GM06990 (cell line): ENCODE data around the gene NETO2.

Source experiments
- DNase-seq: peaks from one replicate; pipeline ENCODE4 v3.0.0-alpha.2; 2011; ENCODE audit not compliant: insufficient read length; ENCODE audit errors: extremely low read depth
- H3K27me3 ChIP-seq: replicated peaks from 2 replicates; pipeline ENCODE4 v1.6.0; 2011; ENCODE audit warnings: low read length; ENCODE audit not compliant: control insufficient read depth, insufficient read depth
- H3K36me3 ChIP-seq: 2 replicates; pipeline ENCODE4 v1.5.1; 2011; ENCODE audit warnings: low read length; ENCODE audit not compliant: control insufficient read depth, insufficient read depth
- H3K4me3 ChIP-seq: replicated peaks from 2 replicates; pipeline ENCODE4 v1.5.1; 2011; ENCODE audit warnings: low read depth, mild to moderate bottlenecking, control low read depth, low read length
- TF ChIP-seq, protein P1 (sequence below): IDR thresholded peaks from 2 replicates; pipeline ENCODE4 v1.5.1; 2011; ENCODE audit warnings: low read length, control low read depth, mild to moderate bottlenecking, inconsistent platforms; ENCODE audit not compliant: insufficient read depth, poor library complexity, severe bottlenecking

NETO2 gene

DNA sequence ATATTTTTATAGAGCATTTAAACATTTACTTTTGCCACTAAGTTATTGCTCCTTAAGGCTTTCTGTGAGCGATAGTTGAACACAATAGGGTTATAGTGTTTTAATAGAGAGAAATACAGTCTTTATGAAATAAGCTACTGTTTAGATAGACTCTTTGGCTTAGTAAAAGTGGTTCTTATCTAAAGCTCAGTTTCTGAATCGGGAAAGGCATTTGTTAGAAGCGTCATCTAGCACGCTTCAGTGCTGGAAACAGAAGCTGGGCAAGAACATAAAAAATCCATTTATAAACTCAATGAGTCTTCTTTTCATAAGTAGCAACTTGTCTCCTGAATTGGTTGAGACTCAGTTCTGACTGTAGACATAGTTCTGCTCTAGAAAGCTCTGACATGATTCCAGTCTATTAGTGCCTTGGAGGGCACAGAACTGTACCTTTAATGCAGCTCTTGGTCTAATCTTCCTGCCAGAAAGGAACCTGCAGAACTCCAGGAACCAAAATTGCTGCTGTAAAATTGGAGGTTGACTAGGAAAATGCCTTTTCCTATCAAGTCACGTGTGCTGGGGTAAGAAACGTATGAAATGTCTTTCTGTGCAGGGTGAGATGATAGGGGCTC is 114.9 kb downstream of the NETO2 start:
- Histone ChIP-seq H3K27me3 (no peaks in the 10 kb centered on the region), H3K36me3 (no peaks in the 10 kb centered on the region), H3K4me3 (no peak overlapping the region)
- TF ChIP-seq, protein P1, sequence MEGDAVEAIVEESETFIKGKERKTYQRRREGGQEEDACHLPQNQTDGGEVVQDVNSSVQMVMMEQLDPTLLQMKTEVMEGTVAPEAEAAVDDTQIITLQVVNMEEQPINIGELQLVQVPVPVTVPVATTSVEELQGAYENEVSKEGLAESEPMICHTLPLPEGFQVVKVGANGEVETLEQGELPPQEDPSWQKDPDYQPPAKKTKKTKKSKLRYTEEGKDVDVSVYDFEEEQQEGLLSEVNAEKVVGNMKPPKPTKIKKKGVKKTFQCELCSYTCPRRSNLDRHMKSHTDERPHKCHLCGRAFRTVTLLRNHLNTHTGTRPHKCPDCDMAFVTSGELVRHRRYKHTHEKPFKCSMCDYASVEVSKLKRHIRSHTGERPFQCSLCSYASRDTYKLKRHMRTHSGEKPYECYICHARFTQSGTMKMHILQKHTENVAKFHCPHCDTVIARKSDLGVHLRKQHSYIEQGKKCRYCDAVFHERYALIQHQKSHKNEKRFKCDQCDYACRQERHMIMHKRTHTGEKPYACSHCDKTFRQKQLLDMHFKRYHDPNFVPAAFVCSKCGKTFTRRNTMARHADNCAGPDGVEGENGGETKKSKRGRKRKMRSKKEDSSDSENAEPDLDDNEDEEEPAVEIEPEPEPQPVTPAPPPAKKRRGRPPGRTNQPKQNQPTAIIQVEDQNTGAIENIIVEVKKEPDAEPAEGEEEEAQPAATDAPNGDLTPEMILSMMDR, result no peak
- DNase-seq, result no peak
